CD1c-positive myeloid dendritic cell (primary cell): ENCODE data around the gene SZRD1.
"Not testable (repeated sequence)": the region's sequence is repeated elsewhere in the genome, so short reads cannot be mapped to it uniquely, and the experiment has no call there.

Experiments used
- DNase-seq: peaks from one replicate; pipeline ENCODE4 v3.0.0-alpha.2; 2016; ENCODE audit errors: extremely low spot score

The SZRD1 gene, protein sequence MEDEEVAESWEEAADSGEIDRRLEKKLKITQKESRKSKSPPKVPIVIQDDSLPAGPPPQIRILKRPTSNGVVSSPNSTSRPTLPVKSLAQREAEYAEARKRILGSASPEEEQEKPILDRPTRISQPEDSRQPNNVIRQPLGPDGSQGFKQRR

GRCh38 chr1:16366722-16367257 is at the start of gene SZRD1:
Gene SZRD1, plus strand, starts transcription at chr1:16367242. Its CDS starts 16 bp downstream, at chr1:16367258.
- DNase-seq: peak; percentile 99

DNA sequence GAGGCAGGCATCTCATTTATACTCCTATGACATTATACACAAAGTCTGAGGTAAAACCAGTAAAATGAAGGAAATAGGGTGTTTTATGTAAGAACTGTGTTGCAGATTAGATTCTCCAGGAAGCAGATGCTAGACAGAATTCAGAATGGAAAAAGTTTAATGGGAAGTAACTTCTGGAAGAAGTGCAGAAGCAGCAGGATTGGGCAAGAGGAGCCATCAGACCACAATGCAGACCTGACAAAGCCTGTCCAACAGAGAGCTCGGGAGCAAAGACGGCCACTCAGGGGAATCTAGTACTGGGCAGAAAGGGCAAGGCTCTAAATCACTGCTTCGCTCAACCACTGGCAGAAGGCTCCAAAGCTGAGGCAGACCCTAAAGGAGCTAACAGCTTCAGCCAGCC is 48.5 kb upstream of the SZRD1 start:
- peak; percentile 48 for DNase-seq

GRCh38 chr1:16321176-16321867 is 45.7 kb upstream of the SZRD1 start:
- no peak for DNase-seq

GRCh38 chr1:16324456-16324890 is 42.6 kb upstream of the SZRD1 start:
- no peak for DNase-seq

DNA sequence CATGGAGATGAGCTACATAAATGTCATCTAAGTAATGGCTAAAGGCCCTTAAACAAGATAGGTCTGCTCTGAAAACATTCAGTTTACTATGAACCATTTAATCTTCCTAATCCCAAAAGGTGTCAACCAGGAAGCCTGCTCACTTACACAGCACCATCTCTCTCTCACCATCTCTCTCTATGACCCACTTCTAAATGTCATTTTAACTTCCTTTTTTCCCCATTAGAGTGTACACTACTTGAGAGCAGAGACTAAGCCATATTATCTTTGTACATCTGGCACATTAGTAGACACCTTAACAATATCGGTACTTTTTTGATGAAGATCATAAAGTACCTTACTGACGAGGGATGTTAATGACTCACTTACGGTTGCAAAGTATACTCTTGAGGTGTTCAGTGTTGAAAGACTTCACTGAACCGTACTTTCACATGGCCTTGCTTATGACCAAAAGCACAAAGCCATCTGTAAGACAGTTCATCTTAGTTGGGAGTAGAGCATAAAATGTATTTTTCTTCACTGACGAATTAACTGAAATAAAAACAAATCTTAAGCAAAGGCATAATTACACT is 40.1 kb upstream of the SZRD1 start:
- DNase-seq: no peak

- DNase-seq: no peak
Measured at GRCh38 chr1:16334655-16335340, 32.2 kb upstream of the SZRD1 start.

- DNase-seq: no peak
Measured at GRCh38 chr1:16338961-16339360, 28.1 kb upstream of the SZRD1 start.

GRCh38 chr1:16340673-16341072 is 26.4 kb upstream of the SZRD1 start:
- DNase-seq: no peak

GRCh38 chr1:16342331-16343062 is 24.5 kb upstream of the SZRD1 start:
- DNase-seq: peak; percentile 69

DNA sequence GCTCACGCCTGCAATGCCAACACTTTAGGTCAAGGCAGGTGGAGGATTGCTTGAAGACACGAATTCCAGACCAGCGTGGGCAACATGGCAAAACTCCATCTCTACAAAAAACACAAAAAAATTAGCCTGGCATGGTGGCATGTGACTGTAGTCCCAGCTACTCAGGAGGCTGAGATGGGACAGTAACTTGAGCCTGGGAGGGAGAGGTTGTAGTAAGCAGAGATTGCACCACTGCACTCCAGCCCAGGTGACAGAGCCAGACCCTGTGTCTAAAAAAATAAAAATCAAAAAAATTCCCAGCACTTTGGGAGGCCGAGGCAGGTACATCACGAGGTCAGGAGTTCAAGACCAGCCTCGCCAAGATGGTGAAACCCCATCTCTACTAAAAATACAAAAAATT is 23.8 kb upstream of the SZRD1 start:
- DNase-seq: not testable (repeated sequence)

DNA sequence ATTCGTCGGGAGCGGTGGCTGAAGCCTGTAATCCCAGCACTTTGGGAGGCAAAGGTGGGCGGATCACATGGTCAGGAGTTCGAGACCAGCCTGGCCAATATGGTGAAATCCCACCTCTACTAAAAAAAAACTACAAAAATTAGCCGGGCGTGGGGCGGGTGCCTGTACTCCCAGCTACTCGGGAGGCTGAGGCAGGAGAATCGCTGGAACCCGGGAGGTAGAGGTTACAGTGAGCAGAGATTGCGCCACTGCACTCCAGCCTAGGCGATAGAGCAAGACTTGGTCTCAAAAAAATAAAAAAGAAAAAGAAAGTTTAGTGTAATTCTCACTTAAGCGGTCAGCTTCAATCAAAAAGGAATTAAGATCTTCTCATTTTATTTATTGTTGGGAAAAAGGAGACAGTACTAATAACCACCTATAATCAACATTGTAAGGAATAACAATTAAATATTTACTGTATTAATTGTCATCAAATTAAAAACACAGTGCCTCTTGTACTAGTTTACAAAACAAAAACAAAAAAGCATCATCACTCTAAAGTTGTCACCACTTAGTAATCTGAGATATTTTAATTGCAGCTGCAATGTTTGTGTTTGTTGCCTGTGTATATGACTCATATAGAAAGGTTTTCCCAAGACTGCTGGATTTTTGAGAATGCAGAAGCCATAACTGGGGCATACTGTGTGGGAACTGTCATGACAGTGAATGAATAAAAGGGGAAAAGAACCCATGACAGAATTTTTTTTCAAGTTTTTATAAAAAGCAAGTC is 18.4 kb upstream of the SZRD1 start:
- DNase-seq: peak; percentile 89

DNA sequence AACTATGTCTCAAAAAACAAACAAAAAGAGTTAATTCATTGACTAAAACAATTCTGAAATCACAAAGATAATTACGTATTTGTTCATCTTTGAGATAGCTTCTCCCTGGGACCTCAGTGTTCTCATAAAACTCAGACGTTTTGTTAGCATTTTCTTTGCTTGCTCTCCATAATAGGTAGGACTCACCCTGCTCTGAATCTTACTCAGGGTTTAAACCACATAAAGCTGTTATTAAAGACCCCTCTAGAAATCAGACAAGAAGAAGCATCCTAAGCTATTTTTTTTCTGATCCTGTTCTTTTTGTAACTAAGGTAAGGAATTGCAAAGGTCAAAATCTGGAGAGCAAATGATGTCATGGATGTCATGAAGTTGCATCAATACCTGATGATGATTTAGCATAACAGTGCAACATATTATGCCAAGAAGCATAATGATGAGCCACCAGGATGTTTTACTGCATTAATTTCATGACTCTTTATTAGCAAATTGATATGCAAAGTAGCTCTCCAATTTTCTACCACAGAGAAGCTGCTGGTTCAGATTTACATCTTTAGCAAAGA is 17.1 kb upstream of the SZRD1 start:
- DNase-seq: peak; percentile 20

- peak; percentile 43 for DNase-seq
Measured at GRCh38 chr1:16351456-16351993, 15.5 kb upstream of the SZRD1 start.

GRCh38 chr1:16351994-16352841 is 14.8 kb upstream of the SZRD1 start, which contains the start of gene FBXO42:
Gene FBXO42, minus strand, starts transcription at chr1:16352480. Its CDS starts 37,062 bp downstream, at chr1:16315418.
- DNase-seq: peak; percentile 97

DNA sequence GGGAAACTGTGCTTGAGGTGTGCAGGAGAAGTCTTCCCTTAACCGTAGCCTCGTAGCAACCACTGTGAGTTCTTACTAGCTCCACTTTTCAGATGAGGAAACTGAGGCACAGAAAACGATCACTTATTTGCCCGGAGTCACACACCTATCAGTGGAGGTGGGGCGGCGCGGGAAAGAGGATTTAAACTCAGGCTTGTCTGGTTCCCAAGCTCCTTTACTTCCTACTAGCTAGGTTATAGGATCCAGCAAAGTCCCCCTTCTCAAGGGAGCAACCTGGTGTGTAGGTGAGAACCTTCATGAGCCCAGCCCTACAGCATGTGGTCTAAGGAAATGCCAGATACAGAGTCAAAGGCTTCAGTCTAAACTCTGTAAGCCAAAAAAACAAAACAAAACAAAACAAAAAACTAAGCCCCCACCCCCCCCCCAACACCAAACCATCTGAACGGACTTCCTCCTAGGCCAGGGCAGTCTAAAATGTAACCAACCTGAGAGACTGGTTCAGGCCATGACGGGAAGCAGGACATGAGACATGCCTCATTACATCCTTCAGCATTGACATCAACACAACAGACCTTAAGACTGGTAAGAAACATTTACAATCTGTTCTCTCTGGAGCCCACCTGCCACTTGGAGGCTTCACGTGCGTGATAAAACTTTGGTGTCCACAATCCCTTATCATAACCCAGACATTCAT is 14.1 kb upstream of the SZRD1 start:
- DNase-seq: peak; percentile 35

- no peak for DNase-seq
Measured at GRCh38 chr1:16354619-16355018, 12.4 kb upstream of the SZRD1 start.

GRCh38 chr1:16356867-16357266 is 10.2 kb upstream of the SZRD1 start:
- no peak for DNase-seq

DNA sequence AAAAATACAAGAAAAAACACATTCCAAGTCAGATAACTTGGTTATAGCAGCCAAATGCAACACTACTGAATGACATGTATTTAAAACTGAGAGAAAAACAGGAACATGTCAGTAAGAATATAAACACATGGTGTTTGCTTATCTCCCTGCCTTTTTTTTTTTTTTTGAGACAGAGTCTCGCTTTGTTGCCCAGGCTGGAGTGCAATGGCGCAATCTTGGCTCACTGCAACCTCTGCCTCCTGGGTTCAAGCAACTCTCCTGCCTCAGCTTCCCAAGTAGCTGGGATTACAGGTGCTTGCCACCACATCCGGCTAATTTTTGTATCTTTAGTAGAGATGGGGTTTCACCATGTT is 1.9 kb upstream of the SZRD1 start:
- peak; percentile 34 for DNase-seq
